ENCODE results near the gene PYGL. TPM values are rescaled to one million over a fixed set of nuclear protein-coding genes. Genes with fewer than 3 reads are reported as not detected.
"Not testable (repeated sequence)": the region's sequence is repeated elsewhere in the genome, so short reads cannot be mapped to it uniquely, and the experiment has no call there.

Gene PYGL
- 10 to 100 TPM; 16.1 to 34.0 (median 19.4) TPM for polyA plus RNA-seq (ENCODE audit: insufficient read length in 4 of 4)

DNA sequence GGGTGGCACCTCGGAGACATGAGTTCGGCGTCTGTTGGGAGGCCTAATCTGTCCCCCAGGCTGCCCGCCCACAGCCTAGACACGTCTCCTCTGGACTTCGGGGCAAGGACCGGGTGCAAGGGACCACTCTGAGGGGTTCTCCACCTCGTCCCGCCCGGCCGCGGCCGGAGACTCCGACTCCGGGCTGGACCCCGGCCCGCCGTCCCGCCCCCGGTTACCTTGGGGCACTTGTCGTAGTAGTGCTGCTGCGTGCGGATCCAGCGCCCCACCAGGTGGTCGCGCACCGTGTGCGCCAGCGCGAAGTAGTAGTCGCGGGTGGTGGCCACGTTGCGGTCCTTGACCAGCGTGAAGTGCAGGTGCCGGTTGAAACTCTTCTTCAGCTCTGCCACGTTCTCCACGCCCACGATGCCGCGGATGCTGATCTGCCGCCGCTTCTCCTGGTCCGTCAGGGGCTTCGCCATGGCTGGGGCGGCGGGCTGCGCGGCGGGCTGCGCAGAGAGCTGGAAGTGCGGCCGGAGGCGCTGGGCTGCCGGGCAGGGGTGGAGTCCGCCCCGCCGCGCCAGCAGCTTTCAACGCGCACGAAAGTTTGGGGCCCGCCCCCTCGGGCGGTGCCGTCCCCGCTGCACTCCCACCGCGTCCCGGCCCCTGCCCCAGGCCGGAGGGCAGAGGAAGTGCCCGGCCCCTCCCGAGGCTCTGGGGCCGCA, at the start of gene PYGL:
Gene PYGL (minus strand): TSS at position 541 of the 704 bp plus-strand sequence. CDS start 80 bp downstream, at position 461.
- no peak for DNase-seq (ENCODE audit: low read depth in 4 of 4, low spot score in 3 of 4)

DNA sequence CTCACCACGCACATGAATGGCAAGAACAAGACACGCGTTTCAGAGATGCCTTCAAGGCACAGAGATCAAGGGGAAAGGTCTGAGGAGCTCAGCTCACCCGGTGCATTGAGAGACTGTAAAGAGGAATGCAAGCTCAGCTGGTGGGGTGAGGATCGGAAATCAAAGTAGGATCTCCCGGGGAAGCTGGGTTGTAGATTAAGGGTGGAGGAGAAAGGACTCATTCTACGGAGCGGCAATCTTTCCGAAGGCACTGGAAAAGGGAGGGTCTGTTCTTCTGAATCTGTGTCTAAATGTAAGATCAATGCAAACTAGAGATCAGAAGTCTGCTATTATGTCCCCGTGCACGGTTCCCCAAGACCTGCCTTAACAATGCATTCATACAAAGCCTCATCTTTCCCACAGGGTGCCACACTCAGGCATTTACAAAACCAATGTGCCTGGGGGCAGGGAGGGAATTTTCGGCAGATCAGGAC, 41.6 kb upstream of the PYGL start:
- DNase-seq (ENCODE audit: low read depth in 4 of 4, low spot score in 3 of 4): no peak

DNA sequence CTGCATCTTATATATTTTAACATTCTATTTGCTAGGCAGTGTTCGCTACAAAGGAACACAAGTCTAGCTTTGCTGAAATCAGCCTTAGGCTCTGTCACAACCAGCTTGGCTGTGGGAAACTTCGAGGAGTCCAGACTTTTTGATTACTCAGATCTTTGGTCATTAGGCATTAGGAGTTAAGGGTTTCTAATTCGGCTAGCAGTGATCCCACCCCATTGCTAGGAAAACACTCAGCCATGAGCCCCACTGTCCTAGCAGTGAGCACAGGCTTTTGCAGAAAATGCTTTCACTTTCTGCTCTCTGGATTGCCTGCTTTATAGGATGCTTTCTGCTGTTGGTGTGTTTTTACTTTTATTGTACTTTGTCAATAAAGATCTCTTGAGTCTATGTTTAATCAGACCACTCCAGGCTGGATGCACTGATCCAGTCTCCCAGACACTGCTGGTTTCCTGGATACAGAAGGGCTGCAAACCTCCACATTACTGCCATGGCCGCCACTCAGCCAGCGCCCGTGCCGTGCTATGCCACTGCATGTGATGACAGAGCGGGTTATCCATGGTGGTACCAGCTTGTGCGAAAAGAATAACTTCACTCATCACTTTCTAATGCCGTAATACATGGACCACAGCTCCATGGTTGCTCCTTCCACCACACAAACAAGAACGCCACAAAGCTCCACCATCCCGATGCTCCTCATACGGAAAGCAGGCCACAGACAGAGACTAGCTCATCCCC, 41.0 kb upstream of the PYGL start:
- DNase-seq (ENCODE audit: low read depth in 4 of 4, low spot score in 3 of 4): no peak

DNA sequence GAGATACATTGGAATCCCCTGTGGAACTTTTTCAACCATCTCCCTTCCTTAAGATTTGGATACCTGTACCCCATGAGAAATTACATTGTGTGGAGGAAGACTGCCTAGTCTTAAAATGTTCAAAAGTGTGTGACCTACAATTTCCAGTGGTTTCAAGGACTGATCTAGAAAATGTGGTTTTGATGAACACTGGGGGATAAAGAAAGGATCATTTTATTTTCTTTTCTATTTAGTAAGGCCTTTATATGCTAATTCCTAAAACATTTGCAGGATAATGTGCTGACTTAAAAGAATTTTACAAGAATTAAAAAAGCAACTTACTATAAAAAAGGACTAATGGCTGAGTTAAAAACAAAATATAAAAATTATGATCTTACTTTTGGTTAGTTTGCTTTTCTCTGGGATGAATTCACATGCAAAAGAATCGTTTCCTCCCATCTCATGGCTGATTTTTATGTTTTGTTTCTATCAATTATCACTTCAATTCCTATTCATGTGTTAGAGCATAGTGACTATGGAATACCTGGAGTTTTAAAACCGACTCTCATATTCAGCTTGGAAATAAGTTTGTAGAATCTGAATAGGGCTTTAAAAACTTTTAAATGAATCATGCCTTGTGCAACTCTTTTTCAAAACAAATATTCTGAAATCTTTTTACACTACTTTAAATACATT, 39.9 kb upstream of the PYGL start:
- DNase-seq (ENCODE audit: low read depth in 4 of 4, low spot score in 3 of 4): no peak

DNA sequence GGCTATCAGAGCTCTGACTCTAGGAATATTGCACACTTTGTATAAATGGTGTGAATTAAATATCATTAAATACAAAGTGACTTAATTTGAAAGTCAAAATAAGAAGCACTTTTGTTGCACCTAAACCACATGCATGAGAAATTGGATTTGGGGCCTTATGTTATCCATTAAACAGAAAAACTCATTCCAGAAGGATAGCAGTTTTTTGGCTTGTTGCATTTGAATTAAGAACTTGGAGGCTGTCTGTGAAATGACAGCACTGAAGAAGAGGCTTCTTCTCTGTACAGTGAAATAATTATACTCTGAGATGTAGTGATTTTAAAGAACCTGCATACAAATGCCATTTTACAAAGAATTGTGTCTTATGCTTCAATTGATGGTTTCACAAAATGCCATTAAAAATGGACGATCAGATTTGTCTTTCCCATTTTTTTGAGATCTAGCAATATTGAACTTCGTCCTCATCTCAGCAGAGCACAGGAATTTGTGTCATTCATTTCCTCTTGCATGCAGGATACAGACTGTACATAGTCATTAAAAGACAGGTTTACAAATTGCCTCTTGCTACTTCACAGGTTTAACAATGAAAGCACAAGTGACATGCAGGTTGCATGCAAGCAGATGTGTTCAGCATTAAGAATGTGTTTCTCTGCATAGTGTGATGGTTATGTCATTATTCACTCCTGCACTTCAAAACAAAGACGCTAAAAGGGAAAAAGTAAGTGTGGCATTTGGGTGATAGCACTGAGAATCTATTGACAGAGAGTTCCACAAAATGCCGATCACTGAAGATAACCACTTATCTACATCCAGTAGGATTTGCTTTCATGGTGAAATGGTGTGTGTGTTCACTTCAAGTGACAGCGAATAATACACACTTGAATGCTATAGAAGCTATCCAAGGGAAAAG, 35.9 kb upstream of the PYGL start:
- no peak for DNase-seq (ENCODE audit: low read depth in 4 of 4, low spot score in 3 of 4)

DNA sequence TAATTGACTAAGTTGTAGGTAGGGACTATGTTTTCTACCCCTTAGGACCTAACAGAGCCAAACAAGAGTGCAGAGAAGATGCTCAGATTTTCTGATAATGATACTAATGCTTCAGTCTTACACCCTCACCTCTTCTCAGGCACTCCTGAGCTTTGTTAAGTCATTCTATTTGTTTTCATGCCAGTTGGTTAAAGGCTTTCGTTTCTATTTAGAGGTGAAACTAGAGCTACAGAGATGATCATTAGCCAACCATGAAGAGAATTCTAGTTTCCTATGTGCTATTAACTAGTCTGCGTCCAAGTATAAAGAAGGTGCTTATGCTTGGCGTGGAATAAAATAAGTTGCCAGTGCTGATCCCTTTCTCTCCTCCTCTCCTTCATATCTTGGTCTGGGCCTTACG, 34.6 kb upstream of the PYGL start:
- no peak for DNase-seq (ENCODE audit: low read depth in 4 of 4, low spot score in 3 of 4)

DNA sequence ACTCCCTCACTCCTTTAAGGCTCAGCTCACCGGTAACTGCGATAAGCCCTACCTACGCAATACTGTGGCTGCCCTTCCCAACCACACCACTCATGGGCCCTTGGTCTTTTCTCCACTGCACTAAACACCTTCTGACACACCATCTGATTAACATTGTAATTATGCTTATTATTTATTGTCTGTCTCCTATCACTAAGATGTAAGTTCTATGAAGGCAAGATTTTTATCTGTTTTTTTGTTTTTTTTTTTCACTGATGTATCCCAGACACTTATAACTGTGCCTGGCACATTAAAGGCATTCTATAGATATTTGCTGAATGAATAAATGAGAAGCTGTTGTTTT, 34.2 kb upstream of the PYGL start:
- no peak for DNase-seq (ENCODE audit: low read depth in 4 of 4, low spot score in 3 of 4)

DNA sequence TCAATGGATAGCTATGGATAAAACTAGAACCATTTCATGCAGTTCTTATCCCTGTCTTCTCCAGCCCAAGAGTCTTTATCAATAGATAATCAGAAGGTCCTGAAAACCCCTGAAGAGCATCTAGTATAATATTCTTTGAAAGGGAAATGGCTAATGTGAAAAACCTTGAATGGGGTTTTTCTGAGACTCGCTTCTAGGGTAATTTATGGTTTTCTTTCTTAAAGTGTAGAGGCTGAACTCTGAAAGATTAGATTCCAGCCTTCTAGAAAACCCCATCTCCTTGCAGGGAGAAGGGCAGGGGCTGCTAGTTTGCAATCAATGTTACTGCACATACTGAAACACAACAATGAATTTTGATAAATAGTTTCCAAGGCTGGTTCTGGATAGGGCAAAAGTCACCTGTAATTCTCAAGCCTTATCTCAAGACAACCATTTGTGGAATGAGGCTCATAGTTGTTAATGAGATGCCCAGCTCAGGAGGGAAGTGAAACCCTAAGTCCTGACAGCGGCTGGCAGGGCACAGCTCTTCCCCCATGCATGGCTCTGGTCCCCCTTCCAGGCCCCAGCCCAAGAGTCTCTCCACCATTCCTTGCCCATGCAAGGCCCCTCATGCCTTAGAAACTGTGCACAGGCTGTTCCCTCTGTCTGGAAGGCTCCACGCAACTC, 33.7 kb upstream of the PYGL start:
- DNase-seq (ENCODE audit: low read depth in 4 of 4, low spot score in 3 of 4): no peak

DNA sequence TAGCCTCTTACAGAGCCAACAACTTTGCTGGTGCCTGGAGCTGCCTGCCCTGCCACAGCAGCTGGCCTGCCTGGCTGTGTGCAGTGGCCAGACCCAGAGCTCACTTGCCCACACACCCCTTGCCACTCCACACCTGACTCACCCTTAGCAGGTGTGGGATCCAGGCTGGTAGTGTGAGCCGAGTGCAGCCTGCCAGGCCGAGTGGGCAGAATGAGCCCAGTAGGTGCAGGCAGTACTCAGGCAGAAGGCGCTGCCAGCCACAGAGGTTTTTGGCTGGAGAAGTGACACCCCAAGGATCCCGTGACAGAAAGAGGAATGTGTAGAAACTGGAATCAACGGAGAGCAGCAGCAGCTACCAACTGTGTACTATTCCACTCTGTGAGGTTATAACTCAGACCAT, 29.8 kb upstream of the PYGL start:
- no peak for DNase-seq (ENCODE audit: low read depth in 4 of 4, low spot score in 3 of 4)

DNA sequence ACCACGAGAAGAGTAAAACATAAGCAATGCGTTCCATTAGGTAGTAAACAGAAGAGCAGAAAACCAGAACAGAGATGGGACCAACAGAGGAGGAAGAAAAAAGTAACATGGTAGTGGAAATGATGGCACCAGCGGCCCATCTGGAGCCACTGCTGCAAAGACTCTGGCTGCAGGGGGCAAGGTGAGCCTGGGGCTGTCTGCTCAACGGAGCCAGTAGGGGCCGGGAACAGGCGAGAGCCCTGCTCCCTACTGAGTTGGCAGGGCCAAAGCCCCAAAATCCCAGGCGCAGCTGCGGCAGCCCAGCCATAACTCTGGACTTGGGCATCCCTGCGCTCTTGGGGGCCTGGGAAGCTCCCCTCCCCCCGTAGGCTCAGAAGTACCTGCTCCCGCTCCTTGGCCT, 28.5 kb upstream of the PYGL start:
- DNase-seq (ENCODE audit: low read depth in 4 of 4, low spot score in 3 of 4): no peak

DNA sequence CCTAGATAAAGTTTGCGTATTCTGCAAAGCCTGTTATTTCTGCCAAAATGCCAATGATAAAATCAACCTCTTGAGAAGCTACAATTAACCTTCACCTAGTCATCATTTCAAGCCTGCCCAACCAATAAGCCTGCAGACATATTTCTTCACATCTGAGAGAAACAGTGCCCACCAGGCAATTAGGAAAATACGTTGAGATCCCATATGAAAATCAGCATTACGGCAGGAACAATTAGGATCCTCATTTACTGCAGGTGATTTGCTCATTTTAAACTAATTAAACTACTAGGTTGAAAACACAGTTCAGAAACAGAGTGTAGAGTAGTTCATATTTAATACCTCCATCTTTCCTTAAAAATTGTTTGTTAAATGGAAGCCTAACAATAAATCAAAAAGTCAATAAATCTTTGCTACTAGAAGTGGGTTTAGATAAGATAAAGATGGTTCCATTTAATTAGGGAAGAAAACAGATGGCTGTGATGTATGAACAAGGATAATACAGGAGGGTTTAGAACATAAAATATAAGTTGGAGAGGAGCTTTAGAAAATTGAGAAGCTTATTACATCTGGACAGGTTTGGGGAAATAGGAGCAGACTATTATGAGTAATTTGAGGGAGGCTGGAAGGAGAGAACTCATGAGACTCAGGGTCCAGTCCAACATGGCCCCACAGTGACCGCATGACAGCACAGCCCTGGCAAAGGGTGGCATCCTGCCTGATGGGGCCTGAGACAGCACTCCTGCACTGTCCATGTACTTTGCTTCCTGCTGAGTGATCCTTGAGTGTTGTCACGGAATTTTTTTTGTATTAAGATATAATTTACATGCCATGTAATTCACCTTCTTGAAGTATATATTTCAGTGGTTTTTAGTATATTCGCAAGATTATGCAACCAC, 26.9 kb upstream of the PYGL start:
- DNase-seq (ENCODE audit: low read depth in 4 of 4, low spot score in 3 of 4): no peak

DNA sequence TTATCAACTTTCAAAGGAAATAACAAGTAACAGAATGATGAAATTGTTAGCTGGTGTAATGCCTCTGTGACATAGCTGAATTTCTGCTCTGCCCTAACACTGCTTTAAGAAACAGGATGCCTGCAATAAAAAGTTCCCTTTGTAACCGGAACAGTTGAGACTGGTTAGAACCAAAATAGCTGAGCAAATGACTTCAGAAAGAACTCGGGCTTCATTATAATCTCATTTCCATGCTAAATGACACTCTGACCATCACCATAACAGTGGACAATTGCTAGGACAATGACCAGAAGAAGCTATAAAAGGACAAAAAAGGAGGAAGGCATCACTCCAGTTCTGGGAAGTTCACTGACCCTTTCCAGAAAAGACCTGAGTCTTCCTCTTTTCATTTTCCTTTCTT, 23.5 kb upstream of the PYGL start:
- no peak for DNase-seq (ENCODE audit: low read depth in 4 of 4, low spot score in 3 of 4)

DNA sequence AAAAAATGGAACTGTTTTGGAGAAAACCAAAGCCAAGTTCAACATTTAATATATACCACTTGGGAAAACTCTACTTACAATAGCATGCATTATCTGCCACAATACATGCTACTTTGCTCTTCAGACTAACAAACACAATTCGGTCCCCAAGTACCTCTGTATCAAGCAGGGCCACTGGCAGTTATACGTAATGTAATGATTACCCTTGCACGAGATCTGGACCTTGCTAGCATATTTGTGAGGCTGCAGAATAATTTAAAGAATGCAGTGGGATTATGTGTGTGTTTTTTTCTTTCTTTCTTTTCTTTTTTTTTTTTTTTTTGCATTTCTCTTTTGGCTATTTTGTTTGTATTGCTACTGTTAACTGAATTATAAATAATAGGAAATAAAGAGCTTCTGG, 22.8 kb upstream of the PYGL start:
- DNase-seq (ENCODE audit: low read depth in 4 of 4, low spot score in 3 of 4): no peak

DNA sequence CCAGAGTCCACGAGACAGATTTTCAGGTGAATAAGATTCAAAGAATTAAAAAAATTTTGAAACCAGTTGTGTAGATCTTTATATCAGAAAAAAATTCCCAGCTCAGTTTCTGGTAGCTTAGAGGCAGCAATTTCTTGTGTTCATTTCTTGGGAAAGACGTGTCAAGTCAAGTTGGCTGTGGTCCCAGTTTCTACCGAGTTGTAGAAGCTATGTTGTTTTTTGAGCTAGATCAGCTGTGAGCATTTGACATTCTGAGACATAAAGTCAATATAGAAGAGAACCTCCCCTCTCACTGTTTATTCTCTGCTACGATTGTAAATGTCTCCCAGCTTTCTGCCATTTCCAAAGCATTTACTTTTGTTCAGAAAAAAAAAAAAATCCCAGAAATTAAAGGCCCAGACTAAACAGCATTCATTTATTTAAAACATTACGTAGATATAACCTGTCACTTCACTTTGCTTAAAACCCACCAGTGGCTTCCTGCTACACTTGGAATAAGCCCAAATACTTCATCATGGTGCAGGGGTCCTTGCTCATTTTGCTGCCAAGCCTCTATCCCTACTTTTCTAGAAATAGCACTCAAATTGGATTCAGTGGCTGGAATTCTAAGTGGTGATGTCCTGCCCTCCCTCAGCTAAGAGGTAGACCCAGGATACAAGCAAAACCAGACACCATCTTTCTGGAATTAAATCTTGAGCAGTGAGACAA, 20.6 kb upstream of the PYGL start:
- DNase-seq (ENCODE audit: low read depth in 4 of 4, low spot score in 3 of 4): peak; percentile 83 to 88 (median 87)

DNA sequence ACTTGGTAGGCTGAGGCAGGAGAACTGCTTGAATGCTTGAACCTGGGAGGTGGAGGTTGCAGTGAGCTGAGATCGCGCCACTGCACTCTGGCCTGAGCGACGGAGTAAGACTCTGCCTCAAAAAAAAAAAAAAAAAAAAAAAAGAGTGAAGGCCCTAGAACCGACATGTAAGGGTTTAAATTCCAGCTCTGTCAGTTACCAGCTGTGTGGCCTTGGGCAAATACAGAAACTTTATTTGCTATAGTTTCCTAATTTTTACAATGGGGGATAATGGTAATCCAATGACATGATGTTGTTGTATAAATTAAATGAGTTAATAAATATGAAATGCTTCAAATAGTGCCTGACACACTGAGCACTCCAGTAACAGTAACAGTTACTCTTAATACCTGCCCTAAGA, 19.6 kb upstream of the PYGL start:
- no peak for DNase-seq (ENCODE audit: low read depth in 4 of 4, low spot score in 3 of 4)

DNA sequence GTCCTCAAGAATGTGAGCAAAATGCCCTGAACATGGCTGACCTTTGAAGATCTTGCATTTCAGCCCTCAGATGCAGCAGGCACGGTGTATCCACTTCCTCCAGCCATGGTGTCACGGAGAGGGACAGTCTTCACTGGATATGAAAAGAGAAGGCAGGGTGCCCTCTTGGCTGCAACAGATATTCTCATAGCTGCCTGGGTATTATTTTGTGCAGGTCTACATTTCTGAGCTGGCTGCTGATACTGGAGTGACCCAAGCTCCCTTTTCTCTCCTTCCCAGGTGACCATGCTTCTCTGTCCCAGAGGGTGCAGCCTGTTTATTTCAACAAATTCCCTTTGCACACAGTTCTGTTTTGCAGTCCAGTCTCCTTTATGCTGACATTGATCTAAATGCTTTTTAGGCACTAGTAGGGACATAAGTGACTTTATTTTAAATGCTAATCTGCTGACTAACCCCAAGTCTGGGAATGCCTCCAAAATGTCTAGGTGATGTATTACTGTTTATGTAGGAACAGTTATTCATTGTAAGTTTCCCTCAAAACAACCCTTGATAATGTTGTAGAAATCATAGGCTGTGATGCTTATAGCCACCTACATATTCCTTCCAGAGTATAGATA, 17.4 kb upstream of the PYGL start:
- DNase-seq (ENCODE audit: low read depth in 4 of 4, low spot score in 3 of 4): peak in 2 of 4 donors; percentile 70 to 73

DNA sequence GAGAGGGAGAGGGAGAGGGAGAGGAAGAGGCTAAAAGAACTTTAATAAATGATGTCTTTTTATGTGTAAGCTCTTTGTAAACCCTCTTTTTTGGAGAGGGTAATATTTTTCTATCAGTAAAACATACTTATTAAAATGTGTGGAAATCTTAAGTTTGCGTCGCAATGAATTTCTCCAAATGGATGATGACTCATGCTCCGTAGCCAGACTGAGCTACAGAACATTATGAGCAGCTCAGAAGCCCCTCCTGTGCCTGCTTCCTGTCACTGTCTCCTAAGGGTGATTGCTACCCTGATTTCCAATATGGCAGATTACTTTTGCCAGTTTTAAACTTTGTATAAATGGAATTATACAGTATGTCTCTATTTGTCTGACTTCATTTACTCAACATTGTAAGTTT, 13.0 kb upstream of the PYGL start:
- DNase-seq (ENCODE audit: low read depth in 4 of 4, low spot score in 3 of 4): no peak

DNA sequence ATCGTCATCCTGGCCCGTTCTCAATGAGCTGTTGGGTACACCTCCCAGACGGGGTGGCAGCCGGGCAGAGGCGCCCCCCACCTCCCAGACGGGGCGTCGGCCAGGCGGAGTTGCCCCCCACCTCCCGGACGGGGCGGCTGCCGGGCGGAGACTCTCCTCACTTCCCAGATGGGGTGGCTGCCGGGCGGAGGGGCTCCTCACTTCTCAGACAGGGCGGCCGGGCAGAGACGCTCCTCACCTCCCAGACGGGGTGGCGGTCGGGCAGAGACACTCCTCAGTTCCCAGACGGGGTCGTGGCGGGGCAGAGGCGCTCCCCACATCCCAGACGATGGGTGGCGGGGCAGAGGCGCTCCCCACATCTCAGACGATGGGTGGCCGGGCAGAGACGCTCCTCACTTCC, 12.1 kb upstream of the PYGL start:
- not testable (repeated sequence) for DNase-seq (ENCODE audit: low read depth in 4 of 4, low spot score in 3 of 4)

Measured in left renal pelvis (tissue), 4 donors.